HG03342 (cell line): Measurements from ENCODE around the gene LMO3.

Experiments
- ATAC-seq: cut with Tn5 transposase; IDR thresholded peaks from one replicate; pipeline ENCODE4 v1.9.1; 2021; ENCODE audit warnings: mild to moderate bottlenecking, moderate library complexity; ENCODE audit not compliant: unreplicated experiment

The LMO3 gene

DNA sequence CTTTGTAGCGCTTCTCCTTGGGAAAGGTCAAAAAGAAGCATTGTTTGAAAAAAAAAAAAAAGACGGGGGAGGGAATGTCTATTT is at the start of gene LMO3:
TSS of gene LMO3 (minus strand) at position 46 of the 84 bp plus-strand sequence. CDS start 5,302 bp downstream, outside the sequence.
- ATAC-seq: no peak

DNA sequence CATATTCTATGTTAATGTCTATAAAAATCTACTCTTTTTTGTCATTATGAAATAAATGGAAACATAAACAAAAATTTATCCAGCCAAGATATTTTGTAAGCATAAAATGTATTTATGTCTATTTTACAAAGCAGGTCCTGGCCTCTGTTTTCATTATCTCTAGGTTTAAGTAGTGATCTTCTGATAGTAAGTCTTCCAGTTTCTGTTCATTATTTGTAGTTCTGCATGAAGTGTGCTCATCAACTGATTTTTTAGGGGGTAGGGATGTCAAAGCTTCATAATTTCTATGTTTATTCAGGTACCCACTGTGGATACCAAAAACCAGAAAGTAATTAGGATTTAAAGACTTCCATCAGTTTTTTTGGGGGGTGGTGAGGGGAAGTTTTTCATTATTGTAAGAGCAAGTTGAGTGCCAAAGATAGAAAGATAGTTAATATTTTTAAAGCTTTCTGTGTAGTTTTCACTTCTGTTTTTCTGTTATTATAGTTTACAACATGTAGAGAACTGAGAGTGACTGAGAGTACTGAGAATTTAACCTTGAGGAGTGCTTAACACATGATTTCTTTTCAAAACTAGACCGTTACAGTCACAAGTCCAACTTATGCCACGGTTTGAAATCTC is 30.6 kb upstream of the LMO3 start:
- ATAC-seq: peak; percentile 90

DNA sequence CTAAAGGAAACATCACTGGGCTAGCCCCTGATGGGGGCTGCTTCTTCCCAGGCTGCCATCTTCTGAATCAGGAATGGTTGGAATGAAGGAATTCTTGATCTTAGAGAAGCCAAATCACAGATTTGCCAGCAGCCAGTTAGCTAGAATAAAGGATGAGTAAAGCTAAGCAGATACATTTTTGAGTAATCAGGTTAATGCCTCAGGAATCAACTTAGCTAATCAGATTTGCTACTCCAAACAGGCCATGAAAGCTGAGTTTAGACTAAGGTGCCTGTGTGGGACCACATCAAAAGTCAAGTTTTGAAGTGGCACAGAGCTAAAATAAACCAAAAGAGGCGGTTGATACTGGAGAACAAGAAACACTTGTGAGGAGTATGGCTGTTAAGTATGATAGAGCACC is 28.8 kb upstream of the LMO3 start:
- no peak for ATAC-seq

DNA sequence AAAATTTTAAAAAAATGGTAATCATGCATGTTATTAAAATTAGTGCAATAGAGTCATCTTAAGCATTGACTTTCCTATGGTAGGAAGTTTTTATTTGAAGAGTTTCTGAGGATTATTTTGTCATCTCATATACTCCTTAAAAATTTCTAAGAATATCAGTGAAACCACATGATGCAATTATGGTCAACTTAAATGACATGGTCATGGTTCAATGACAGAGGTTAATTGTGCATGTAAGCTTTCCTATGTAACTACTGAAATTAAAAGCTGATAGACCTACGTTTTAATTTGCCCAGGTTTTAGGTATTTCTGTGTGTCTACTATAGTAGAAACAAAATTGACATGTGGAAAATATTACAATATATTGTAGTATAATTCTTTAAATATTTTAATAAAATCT is 21.0 kb upstream of the LMO3 start:
- ATAC-seq: no peak

DNA sequence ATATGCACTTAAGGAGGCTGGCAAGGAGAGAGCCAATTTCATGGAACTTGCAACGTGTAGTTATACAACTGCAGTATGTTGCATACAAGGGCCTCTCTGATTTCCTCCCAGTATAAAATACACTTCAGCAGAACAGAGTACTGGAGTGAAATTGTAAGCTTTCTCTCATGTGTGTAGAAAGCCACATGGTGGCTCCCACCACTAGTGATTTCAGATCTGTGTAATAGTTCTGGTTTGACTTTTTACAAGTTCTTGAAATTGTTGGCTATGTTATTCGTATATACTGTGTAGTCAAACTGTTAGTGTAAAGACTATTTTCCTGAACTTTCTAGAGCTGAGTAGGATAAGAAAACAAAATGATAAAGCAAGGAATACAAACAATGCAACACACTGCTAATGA is 16.4 kb upstream of the LMO3 start:
- ATAC-seq: peak; percentile 46

DNA sequence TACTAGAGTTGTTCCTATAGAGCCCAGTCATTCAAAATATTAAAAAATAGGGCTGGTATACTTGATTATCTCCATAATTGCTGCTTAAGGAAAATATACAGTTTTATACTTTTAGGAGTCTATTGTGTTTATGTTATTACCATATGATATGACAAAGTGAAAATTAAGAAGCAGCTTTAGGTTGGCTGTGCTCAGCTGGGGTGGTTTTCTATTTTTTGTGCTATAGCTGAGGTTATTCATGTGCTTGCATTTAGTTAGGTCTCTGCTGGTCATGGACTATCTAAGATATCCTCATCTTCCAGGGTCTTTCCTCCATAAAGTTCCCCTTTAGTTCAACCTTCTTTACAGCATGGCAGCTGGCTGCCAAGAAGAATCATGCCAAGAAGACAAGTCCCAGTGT is 13.6 kb upstream of the LMO3 start:
- ATAC-seq: no peak

DNA sequence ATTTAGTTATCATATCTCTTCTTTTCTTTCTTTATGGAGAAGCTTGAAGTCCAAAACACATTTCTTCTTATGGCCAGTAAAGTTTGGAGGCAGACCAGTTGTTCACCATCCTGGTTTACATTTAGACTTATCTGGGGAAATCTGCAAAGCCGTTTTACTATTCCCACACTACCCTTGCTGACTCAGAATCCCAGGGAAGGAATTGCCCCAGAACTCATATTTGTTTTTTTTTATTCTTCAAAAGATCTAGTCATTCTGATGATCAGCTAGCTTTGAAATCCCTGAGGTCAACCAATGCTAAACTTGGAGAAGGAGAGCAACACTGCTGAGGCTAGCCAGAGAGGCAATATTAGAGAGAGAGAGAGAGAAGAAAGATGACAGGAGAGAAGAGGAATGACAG is 12.3 kb upstream of the LMO3 start:
- no peak for ATAC-seq

DNA sequence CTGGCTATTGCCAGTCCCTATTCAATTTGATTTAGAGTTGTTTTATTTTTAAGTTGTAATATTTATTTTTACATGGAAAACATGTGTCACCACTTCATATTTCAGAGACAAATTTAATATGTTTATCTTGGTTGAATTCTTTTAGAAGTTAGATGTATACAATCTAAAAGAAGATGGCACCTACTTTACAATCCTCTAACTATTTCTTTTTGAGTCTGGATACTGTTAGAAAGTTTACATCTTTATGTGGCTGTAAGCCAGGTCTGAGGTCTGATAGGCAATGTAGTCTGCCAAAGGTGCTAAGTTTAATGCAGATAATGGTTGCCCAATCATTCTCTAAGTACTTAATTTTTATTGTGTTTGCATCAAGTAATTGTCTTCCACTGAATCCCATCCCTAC is 7.2 kb upstream of the LMO3 start:
- ATAC-seq: no peak

DNA sequence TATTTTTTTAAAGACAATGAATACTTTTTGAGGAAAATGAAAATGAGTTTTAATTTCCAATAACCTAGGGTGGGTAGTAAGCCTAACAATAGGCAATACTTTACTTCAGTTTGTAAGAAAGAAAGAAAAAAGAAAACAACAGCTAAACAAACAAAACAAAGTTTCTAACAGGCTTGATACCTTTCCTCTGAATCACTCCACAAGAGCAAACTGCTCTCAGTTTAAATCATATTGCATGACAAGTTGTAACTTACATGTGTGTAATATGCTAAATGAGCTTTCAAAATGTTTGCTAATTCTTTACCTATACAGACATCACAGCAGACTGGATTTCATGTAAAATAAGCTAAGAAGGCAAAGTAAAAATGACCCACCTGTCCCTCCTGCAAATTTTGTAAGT is 6.7 kb upstream of the LMO3 start:
- ATAC-seq: no peak

DNA sequence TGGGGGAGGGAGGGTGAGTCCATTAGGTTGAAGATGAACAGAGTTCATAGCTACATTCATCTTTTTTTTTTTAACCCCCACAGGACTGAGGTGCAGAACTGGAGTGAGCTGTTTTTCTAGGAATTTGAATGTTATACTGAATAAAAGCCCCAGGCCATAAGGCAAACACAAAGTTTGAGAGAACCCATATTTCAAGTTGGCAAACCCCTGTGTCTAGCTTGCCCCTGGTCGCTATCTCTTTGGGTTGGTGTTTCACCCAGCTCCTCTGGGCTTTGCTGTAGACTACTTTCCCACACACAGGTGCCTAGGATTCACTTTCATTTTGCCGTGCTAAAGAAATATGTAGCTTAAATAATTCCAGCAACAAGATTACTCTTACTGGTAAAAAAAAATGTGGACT is 5.2 kb upstream of the LMO3 start:
- peak; percentile 52 for ATAC-seq

DNA sequence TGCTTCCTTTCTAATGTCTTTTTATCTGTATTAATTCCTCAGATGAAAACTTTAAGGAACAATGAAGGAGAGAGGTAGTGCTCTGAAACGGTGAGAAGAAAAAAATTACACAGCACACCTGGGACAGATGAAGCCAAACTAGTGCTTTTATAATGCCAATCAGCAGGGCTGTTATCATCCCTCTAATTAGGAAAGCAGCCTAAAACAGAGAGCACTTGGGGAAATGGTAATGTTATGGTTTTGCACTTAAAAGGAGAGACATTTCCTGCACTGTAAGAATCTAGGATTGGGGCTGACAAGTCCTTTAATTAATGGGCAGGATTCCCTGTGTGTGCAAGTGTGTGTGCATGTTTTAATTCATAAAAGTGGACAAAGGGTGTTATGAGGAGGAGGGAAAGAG is 4.8 kb upstream of the LMO3 start:
- no peak for ATAC-seq

DNA sequence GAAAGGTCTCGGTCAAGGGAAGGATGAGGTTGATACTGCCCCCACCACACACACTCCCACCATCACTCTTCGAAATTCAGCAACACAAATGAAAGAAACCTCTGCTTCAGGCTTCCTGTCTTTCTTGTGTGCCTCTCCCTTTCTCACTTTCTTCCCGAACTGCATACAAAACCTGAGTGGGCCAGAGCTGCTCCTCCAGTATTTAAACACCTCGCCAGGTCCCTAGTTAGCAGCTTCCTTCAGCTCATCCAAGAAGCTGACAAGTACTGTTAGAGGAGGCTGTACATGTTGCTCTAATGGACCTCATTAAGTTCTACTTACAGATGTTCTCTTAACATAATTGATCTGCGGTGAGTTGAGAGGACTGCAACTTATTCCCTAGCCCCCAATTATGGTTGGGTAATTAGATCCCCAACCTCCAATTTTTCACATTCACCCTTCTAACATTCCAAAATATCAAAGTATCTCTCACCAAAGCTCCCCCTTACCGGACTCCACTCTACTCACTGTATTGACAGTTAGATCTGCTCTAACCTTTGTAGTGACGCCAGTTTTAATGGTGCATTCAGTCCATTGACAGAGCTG is 4.1 kb upstream of the LMO3 start:
- ATAC-seq: no peak

DNA sequence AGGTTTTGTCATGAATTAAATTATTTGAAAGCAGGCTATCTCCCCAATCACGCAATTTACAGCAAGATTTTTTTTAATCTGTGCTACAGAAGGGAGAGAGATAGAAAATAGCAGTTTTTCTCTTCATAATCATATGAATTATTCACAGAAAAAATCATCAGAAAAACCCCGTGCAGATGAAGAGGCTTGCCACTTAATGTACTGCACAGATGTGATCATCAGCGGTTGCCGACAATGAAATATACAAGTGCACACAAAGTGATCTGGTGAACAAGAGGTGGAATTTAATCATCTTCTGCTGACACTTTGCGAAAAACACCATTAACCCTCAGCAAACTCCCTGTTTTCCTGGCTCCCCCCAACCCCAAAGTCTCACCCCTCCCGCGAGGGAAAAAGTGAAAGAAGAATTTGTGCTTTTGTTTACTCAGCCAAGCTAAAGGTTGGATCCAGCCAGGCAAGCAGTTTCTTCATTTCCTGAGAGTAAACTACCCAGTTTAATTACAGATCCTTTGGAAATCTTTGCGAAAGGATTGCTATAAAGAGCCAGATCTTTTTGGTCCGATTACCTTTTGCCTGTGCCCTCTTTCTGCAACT is 3.1 kb upstream of the LMO3 start:
- ATAC-seq: no peak

DNA sequence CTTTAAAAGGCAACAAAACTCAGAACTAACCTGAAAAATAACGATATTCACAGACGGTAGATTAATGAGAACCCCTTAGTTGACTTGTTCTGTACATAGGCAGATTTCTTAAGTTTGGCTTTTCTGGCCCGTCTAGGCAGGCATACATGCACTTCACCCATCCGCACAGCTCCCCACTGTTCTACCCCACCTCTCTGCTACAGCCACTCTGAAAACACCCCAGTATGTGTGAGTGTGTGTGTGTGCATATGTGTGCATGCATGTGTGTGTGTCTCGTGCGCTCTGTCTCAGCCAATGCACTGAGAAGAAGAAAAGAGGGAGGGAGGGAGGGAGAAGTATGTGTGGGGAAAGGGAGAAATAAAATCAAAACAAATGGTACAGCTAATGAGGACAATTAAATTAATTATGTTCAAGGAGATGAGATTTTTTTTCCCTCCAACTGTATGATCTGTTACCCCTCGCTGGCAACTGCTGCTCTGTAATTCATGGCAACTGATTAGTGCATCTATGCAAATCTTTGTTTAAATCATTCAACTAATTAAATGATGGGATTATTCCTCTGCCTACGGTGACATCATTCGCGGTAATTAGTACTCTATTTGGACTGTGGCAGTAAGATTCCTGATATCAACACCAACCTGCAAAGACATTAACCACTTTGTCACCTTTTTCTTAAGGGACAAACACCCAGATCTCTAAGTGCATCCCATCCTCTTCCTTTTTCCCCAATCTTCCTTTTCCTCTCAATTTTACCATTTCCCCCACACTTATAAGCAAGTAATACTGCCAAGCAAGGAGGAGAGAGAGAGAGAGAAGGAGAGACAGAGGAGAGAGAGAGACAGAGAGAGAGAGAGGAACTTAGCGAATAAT is 2.2 kb upstream of the LMO3 start:
- no peak for ATAC-seq

DNA sequence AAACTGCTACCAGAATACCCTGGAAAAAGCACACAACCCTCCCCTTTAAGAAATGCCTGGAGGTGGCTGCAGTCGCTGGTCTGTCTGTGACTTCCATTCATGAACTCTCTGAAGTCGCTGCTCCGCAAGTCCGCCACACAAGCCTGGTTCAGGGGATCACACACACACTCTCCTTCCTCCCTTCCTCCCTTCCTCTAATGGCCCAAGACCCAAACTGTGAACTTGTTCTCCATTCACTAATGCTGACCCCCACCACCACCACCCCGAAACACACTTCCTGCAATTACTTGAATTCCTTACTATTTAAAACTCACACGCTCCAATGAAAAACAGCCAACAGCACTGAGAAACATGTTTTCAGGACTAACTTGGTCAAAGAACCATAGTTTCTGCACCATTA is 1.0 kb upstream of the LMO3 start:
- ATAC-seq: no peak

DNA sequence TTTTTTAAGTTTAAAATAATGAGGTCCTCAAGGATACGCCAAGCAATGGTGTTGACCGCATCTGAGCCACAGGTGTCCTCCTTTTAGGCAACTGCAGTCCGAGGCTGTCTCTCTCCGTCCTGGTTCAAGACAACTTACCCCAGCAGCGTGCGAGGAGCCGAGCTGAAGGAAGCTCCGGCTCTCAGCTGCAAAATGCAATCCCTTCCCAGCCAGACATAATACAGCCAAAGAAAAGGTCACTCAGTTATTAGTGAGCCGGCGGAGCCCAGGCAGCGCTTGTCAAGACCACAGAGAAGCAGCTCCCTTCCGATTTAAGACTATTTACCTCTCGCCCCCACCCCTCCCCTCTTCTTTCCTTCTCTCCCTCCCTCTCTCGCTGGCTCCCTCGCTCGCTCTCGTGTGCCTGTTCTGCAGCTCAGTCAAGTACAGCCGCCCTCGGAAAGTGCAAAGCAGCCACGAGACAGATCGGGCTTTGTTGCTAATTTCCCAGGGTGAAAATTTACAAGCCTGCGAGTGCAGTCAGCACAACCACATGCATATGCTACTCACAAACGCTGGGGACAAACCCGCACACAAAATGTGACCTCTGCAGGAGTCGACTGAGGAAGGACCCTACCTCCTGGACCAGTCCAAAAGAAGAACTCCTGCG is 363 bp upstream of the LMO3 start:
- no peak for ATAC-seq

DNA sequence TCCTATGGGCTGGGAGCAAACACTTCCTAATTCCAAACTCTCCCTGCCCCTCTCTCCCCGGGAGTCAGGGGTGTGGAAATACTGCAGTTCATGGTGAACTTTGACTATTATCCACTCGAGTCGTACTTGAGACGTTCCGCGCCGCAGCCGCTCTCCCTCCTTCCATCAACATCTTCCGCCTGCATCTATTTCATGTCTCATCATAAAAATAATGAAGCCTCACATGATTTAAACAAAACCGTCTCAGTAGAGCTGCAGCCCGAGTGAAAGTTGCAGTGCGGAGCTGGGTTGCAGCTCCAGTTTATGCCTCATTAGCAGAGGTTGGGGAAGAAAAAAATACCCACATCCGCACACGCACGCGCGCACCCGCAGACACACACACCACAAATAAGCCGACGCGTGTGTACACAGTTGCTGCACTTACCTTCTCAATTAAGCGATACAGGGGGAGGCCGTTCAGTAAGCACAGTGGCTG is 283 bp downstream of the LMO3 start:
- ATAC-seq: no peak

DNA sequence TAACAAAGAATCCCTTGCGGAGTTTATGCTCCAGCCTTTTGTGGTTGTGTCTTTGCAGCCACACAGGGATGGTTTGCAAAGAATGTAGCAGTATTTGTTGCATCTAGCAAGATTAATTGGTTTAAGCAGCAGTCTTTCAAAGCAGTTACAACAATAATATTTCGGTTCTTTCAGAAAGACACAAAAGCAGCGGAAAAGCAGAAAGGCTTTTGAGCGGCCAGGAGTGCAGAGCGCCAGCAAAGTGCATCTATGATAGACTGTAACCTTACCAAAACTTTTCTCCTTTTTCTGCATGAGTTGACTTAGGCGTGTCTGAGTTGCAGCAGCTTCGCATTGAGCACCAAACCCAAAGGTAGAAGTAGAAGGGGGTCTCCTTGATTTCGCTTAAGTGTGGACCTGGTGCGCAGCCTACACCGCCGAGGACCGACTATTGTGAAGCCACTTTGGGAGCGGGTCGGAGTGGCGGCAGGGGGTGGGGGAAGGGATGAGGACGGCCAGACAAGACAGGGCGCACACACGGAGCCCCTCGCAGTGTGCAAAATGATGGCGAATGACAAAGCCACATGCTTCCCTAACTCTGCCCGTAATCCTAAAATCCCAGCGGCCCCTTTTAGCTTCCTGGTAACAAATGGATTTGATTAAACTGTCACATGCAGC is 1.2 kb downstream of the LMO3 start:
- ATAC-seq: no peak

DNA sequence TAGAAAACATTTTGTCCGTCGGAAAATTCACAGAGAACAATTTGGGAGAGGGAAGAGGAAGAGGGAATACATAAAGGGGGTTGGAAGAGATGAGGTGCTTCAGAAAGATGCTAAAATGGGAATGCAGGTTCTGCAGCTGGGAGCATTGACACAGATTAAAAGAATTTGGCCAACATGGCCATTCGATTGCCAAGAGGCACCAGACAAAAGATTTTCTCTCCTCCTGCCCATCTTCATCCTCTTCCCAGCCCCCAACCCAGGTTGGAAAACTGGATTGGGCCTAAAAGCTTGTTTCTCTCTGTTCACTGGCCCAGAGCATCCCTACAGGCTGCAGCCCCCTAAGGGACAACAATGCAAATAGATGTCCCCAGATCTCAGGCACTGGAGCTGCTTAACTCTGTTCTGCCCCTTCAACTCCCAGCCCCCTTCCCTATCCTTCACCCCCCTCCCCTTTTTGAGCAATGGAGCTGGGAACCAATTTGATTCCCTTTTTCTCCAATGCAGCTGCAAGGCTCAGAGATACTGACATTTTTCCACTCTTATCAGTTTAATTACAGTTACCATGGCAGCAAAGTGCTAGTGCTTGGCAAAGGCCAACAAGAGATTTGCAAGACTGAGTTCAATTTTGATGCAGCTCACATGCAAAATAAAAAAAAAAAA is 1.9 kb downstream of the LMO3 start:
- no peak for ATAC-seq

DNA sequence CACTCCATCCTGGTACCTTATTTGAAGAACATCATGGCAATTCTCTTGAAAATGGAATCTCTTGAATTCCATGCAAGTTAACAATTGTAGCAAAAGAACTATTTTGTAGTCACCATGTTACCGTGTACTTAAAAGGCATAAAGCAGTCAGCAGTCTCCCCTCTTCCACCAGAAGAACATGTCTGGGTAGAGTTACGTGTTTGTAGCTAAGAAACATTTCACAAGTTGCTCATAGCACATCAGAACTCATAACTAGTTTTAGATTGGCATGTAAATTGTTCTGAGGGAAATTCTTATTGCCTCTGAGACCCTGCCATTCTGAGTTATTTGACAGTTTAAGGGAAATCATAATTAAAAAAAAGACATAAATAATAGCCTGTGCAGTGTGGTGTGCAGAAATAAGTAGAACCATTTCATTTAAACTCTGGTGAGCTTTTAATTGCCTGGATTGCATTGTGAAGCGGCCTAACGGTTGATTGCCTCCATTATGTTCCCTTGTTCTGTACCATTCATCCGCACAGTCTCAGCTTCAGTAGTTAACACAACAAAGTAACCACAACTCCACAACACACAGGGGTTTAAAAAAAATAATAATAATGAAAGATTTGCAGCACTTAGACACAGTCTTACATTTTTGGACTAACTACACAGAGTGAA is 2.6 kb downstream of the LMO3 start:
- ATAC-seq: no peak
